Limb (tissue), 2 donors: ENCODE results near the gene CCNB1IP1.
"Not testable (repeated sequence)": the region's sequence is repeated elsewhere in the genome, so short reads cannot be mapped to it uniquely, and the experiment has no call there.

ENCODE experiments used
- DNase-seq, 2 donors: peaks; one replicate each; pipeline ENCODE4 v3.0.0-alpha.2; 2016; ENCODE audit errors: extremely low spot score in 2 of 2

The CCNB1IP1 gene

DNA sequence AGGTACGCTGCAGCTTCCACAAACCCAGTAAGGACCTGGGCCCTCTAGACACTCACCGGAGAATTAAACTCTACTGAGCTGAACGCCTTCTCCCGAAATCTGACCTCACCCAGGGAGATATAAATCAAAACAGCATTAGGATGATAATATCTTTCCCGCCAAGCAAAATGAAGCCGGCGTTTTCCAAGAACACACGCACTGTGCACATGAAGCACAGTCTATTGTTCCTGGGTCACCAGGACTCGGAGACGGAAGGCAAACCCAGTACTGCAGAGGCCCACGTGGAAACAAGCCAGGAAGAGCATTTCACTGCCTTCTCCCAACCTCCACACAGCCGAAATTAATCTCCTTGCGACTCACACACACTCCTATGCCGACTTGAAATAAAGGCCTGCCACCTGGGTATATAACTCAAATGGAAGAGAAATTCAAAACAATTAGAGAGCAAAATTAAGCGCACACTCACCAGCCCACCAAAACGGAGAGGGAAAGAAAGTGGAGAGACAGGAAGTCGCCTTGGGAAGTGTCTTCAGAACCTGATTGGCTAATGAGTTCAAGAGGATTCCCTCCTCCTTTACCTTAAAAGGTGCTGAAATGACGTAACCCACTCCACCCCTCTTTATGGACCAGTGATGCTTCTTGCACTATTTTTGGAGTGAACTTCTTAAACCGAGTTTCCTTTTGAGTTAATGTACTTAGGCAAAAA, at the start of gene CCNB1IP1:
TSS of gene CCNB1IP1 (minus strand) at position 492 of the 706 bp plus-strand sequence. CDS start 16,756 bp downstream, outside the sequence.
- DNase-seq, result peak; percentile 70 to 89

- DNase-seq, result no peak
Observed at GRCh38 chr14:20382526-20382925, 49.4 kb upstream of the CCNB1IP1 start.

DNA sequence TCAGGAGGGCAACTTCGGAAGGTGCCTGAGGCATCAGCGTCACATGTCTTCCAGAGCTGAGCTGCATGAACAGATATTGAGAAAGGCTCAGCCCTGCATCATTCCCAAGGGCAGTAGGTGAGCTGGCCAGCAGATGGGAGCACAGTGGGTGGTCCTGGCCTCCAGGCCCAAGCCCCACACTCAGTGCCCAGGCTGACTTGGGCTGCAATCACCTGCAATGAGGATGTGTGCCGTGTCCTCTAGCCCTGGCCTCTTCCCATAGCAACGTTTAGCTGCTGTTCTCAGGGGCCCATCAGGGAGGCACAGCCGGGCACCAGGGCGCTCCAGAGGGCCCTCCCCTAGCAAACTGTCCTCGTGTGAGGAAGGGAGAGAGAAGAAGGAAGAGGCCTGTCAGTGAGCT, 48.3 kb upstream of the CCNB1IP1 start:
- no peak for DNase-seq

GRCh38 chr14:20380681-20381080, 47.6 kb upstream of the CCNB1IP1 start:
- no peak for DNase-seq

GRCh38 chr14:20379743-20380142, 46.7 kb upstream of the CCNB1IP1 start:
- DNase-seq, result no peak

GRCh38 chr14:20377171-20377570, 44.1 kb upstream of the CCNB1IP1 start:
- no peak for DNase-seq

DNA sequence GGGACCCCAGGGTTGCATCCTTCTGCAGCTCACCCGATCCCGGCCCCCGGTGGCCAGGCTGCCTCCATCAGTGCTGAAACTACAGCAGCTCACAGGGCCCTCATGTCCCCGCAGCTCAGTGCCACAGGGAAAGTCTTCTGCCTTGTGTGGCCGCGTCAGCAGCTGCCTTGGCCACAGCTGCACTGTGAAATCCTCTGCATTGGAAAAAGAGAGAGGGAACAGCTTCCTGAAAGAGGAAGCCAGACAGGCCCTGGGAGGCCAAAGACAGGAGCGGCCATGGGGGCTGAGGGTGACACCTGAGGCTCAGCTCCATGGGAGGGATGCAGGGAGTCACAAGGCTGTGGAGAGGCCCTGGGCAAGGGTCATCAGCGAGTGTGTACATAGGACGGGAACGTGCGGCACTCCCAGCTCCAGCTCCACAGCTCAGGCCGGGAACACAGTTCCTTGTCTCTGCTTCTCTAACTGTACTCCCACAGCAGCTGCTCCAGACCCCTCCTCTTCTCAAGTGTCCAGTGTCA, 43.1 kb upstream of the CCNB1IP1 start:
- no peak for DNase-seq

DNA sequence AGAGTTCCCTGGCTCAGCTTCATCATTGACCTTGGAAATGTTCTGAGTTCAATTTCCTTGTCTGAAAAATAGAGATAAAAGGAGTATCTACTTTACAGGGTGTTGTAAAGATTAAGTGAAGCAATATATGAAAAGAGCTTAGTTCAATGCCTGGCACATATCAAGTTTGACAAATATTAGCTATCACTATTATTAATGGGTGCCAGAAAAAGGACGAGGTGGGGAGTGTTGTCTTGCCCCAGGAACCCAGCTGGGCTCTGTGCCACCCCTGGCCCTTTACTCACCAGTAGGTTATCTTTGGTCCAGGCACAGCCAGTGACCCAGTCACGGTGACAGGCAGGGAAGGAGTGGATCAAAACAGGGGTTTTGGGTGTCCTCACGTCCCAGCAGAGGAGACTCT, 42.4 kb upstream of the CCNB1IP1 start:
- DNase-seq, result no peak

DNA sequence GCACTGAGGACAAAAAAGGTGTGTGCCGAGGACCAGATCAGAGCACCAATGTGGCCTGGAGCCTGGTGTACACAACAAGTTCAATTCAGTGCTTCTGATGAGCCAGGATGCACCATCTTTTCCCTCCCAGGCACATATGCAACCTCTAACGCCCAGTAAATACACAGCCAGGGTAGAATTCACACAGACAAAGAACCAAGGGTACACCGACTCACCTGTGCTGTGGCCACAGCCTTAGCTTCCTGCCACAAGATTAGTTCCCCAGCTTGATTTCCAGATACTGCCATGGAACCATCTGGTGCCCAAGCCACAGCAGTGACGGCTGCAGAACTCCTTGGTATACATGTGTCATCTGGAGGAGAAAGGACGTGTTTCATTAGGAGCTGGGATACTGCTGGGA, 39.7 kb upstream of the CCNB1IP1 start:
- DNase-seq, result no peak

DNA sequence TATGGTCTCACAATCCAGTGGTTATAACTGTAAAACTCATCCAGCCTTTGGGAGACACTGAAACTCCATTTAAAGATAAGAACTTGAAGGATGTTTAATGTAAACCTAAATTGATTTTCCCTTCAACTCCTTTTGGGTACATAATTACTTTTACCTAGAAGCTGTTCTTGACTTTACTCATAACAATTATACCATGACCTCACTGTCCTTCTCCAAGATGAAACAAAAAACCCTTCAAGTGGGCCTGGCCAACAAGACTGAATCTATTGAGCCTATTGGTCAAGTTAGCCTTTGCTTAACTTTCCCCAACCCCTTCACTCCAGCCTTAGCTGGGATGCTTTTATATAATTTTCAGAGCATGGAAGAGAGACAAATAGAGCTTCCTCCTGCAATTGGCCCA, 32.8 kb upstream of the CCNB1IP1 start:
- no peak for DNase-seq

DNA sequence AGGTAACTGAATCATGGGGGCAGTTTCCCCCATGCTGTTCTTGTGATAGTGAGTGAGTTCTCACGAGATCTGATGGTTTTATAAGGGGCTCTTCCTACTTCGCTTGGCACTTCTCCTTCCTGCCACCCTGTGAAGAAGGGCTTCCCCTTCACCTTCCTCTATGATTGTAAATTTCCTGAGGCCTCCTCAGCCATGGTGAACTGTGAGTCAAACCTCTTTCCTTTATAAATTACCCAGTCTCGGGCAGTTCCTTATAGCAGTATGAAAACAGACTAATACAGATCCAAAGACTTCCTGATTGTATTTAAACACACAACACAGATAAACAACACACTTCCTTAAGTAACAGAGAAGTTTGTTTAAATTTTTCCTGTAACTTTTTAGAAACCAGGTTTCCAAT, 25.4 kb upstream of the CCNB1IP1 start:
- not testable (repeated sequence) for DNase-seq

DNA sequence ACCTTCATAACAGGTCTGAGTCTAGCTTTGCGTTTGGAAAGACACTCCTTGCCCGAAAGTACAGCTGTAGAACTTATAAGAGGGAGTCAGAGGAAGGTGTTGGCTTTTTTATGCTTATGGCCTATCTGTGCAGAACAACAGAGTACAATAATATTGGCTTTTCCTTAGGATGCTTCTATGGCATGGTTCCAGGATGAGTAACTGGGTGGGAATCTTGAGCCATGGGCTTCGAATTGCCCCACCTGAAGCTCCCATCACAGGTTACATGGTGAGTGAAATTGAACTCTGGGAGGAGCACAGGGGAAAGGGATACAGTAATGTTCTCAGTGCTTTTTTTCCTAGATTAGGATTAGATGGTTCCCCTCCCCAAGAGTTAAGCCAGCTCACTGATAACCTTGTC, 23.3 kb upstream of the CCNB1IP1 start:
- no peak for DNase-seq

GRCh38 chr14:20350860-20351259, 17.8 kb upstream of the CCNB1IP1 start:
- DNase-seq, result no peak

- DNase-seq, result no peak
Observed at GRCh38 chr14:20350282-20350681, 17.2 kb upstream of the CCNB1IP1 start.

DNA sequence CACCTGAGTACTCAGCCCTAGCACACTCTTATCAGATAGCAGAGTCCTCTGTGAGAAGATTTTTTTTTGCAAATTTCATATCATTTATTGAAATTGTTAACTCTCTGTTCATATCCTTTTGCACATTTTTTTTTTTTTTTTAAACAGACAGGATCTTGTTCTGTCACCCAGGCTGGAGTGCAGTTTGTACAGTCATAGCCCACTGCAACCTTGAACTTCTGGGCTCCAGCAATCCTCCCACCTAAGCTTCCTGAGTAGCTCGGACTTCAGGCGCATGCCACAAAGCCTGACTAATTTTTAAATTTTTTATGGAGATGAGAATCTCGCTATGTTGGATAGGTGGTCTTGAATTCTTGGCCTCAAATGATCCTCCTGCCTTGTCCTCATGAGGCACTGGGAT, 14.7 kb upstream of the CCNB1IP1 start:
- no peak for DNase-seq

GRCh38 chr14:20346713-20347112, 13.6 kb upstream of the CCNB1IP1 start:
- no peak for DNase-seq

DNA sequence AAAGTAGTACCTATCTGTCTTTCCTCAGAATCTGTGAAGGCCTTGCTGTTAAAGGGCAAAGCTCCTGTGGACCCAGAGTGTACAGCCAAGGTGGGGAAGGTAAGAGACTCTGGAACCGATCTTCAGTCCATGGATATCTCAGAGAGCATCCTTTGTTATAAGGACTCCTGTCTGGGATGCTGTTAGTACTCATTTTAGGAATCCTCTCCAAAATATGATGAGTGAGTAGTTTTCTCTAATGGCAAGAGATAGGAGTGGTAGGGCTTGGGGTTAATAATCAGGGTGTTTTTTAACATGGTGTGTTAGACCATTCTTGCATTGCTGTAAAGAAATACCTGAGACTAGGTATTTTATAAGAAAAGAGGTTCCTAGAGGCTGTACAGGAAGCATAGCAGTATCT, 12.3 kb upstream of the CCNB1IP1 start:
- DNase-seq, result no peak

DNA sequence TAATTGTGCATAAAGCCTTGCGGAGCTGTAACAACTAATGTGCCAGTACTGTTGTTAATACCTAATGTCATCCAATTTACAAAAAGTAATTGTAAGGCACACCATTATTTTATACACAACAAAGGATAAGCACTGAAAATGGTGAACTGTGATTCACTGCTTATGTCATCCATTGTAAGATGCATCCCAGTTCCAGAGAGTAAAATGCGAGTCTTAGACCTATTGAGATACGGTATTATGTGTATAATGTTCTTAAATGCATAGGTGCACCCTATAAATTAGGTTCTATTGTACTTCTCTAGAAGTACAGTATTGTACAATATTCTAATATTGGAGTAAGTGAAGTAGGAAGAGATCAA, 10.8 kb upstream of the CCNB1IP1 start:
- DNase-seq, result peak in 1 of 2 donors; percentile 53

GRCh38 chr14:20343092-20343861, 10.2 kb upstream of the CCNB1IP1 start, which contains the start of gene PARP2:
PARP2 (plus strand) TSS chr14:20343635; CDS start chr14:20343642, 7 bp downstream.
- DNase-seq, result peak; percentile 97 to 99

- DNase-seq, result no peak
Observed at GRCh38 chr14:20341646-20342045, 8.6 kb upstream of the CCNB1IP1 start.

DNA sequence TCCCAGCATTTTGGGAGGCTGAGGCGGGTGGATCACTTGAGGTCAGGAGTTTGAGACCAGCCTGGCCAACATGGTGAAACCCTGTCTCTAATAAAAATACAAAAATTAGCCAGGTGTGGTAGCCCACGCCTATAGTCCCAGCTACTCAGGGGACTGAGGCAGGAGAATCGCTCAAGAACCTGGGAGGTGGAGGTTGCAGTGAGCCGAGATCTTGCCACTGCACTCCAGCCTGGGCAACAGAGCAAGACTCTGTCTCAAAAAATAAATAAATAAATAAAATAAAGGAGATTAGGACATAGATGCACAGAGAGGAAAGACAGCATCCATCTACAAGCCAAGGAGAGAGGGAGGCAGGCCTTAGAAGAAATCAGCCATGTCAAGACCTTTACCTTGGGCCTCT, 8.0 kb upstream of the CCNB1IP1 start:
- not testable (repeated sequence) for DNase-seq

GRCh38 chr14:20334017-20334416, 938 bp upstream of the CCNB1IP1 start:
- DNase-seq, result no peak

GRCh38 chr14:20333494-20333841, 389 bp upstream of the CCNB1IP1 start:
- DNase-seq, result no peak
